GM12891 (cell line): ENCODE results near the gene LHX4.

Source experiments
- PAX5 ChIP-seq: IDR thresholded peaks from 2 replicates; pipeline ENCODE4 v1.6.1; 2011; ENCODE audit warnings: low read length, moderate library complexity, mild to moderate bottlenecking; ENCODE audit not compliant: insufficient read depth, severe bottlenecking
- POLR2A ChIP-seq: IDR thresholded peaks from 2 replicates; pipeline ENCODE4 v1.6.1; 2011; ENCODE audit warnings: low read depth, low read length, control low read depth
- POLR2AphosphoS5 ChIP-seq: IDR thresholded peaks from 2 replicates; pipeline ENCODE4 v1.6.1; 2011; ENCODE audit warnings: low read depth, low read length, control low read depth
- SPI1 ChIP-seq: IDR thresholded peaks from 2 replicates; pipeline ENCODE4 v1.6.1; 2011; ENCODE audit warnings: low read depth, low read length, control low read depth
- TAF1 ChIP-seq: IDR thresholded peaks from 2 replicates; pipeline ENCODE4 v1.6.1; 2011; ENCODE audit warnings: low read depth, low read length, control low read depth

DNA sequence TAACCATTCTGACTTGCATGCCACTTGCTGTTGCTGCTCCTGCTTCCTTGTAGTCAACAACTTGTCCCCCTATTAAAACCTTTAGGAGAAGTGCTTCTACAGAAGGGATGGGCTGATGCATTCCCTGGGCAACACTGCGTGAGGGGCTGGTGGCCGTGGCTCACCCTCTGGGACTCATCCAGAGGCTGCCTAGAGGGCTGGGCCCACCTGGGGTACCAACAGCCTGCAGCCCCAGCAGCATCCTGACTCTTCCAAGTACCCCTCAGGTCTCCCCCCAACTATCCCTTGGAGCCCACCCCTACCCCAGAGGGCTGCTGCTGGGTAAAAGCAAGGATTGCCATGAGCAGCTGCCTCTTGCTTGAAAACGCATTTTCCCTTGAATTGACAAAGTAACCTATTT lies 34.7 kb upstream of the LHX4 start:
- no peak for TF ChIP-seq POLR2AphosphoS5
- no peak for TF ChIP-seq POLR2A
- TF ChIP-seq SPI1: no peak
- TF ChIP-seq TAF1: no peak
- no peak for TF ChIP-seq PAX5
